NT2/D1 (cell line): ENCODE data around the gene PIGK.

ENCODE experiments used
- DNase-seq: peaks from one replicate; pipeline ENCODE4 v3.0.0-alpha.2; 2011; ENCODE audit warnings: low read depth, low spot score
- H3K27me3 ChIP-seq: 2 replicates; pipeline ENCODE4 v1.6.0; 2011; ENCODE audit warnings: mild to moderate bottlenecking; ENCODE audit not compliant: insufficient read length, insufficient read depth
- H3K36me3 ChIP-seq: 2 replicates; pipeline ENCODE4 v1.6.1; 2011; ENCODE audit warnings: mild to moderate bottlenecking, low read length, mixed read lengths; ENCODE audit not compliant: insufficient read depth, insufficient read length
- H3K4me1 ChIP-seq: 2 replicates; pipeline ENCODE4 v1.5.1; 2011; ENCODE audit not compliant: insufficient read depth, insufficient read length
- H3K4me3 ChIP-seq: 2 replicates; pipeline ENCODE4 v1.5.1; 2011; ENCODE audit warnings: low read depth; ENCODE audit not compliant: insufficient read length
- H3K9ac ChIP-seq: 2 replicates; pipeline ENCODE4 v1.6.0; 2011; ENCODE audit warnings: low read depth; ENCODE audit not compliant: insufficient read length
- H3K9me3 ChIP-seq: 2 replicates; pipeline ENCODE4 v1.5.1; 2011; ENCODE audit warnings: mild to moderate bottlenecking, low read length; ENCODE audit not compliant: insufficient read depth
- SUZ12 ChIP-seq: IDR thresholded peaks from 2 replicates; pipeline ENCODE4 v1.6.1; 2011; ENCODE audit not compliant: insufficient read length, insufficient read depth; ENCODE audit errors: extremely low read depth
- YY1 ChIP-seq: IDR thresholded peaks from 2 replicates; pipeline ENCODE4 v1.6.1; 2011; ENCODE audit not compliant: insufficient read length, insufficient read depth
- ZNF274 ChIP-seq: IDR thresholded peaks from 2 replicates; pipeline ENCODE4 v1.6.1; 2011; ENCODE audit warnings: mild to moderate bottlenecking, low read depth, low read length

Gene PIGK

GRCh38 chr1:77219166-77219887 lies at the start of gene PIGK:
TSS of gene PIGK (minus strand) at chr1:77219430. CDS start at chr1:77219402, 28 bp downstream.
- H3K36me3 ChIP-seq = peaks cover 31% of the 10 kb centered on the region
- peak; percentile 92 for DNase-seq
- H3K4me1 ChIP-seq = peaks cover 3% of the 10 kb centered on the region
- TF ChIP-seq SUZ12 (no peak), YY1 (peak; percentile 85), ZNF274 (no peak)
- H3K4me3 ChIP-seq = peak within 1 kb of the TSS; percentile 71
- peaks cover 30% of the 10 kb centered on the region for H3K9me3 ChIP-seq
- H3K27me3 ChIP-seq = no peaks in the 10 kb centered on the region
- peak within 1 kb of the TSS; percentile 88 for H3K9ac ChIP-seq

- no peaks in the 10 kb centered on the region for H3K27me3 ChIP-seq
- H3K9me3 ChIP-seq = no peaks in the 10 kb centered on the region
- peaks cover 3% of the 10 kb centered on the region for H3K4me1 ChIP-seq
- no peak overlapping the region for H3K4me3 ChIP-seq
- DNase-seq = no peak
- H3K36me3 ChIP-seq = no peaks in the 10 kb centered on the region
- no peak overlapping the region for H3K9ac ChIP-seq
- no peak for TF ChIP-seq SUZ12
- TF ChIP-seq ZNF274 = no peak
- no peak for TF ChIP-seq YY1
Measured at GRCh38 chr1:77267035-77267434, 47.8 kb upstream of the PIGK start.

GRCh38 chr1:77265180-77265579 lies 46.0 kb upstream of the PIGK start:
- no peaks in the 10 kb centered on the region for H3K9me3 ChIP-seq
- no peaks in the 10 kb centered on the region for H3K27me3 ChIP-seq
- H3K36me3 ChIP-seq = no peaks in the 10 kb centered on the region
- no peak overlapping the region for H3K9ac ChIP-seq
- TF ChIP-seq ZNF274 (no peak), SUZ12 (no peak), YY1 (no peak)
- H3K4me3 ChIP-seq = no peak overlapping the region
- DNase-seq = no peak
- peaks cover 3% of the 10 kb centered on the region for H3K4me1 ChIP-seq

GRCh38 chr1:77263708-77264107 lies 44.5 kb upstream of the PIGK start:
- DNase-seq = no peak
- Histone ChIP-seq H3K36me3 (no peaks in the 10 kb centered on the region), H3K9ac (no peak overlapping the region), H3K9me3 (no peaks in the 10 kb centered on the region), H3K4me1 (no peaks in the 10 kb centered on the region), H3K27me3 (no peaks in the 10 kb centered on the region), H3K4me3 (no peak overlapping the region)
- no peak for TF ChIP-seq ZNF274
- TF ChIP-seq SUZ12 = no peak
- TF ChIP-seq YY1 = no peak

GRCh38 chr1:77253211-77253610 lies 34.0 kb upstream of the PIGK start:
- TF ChIP-seq ZNF274 = no peak
- TF ChIP-seq YY1 = no peak
- no peak for TF ChIP-seq SUZ12
- Histone ChIP-seq H3K9me3 (peaks cover 20% of the 10 kb centered on the region), H3K27me3 (no peaks in the 10 kb centered on the region), H3K4me1 (no peaks in the 10 kb centered on the region), H3K9ac (no peak overlapping the region), H3K36me3 (no peaks in the 10 kb centered on the region), H3K4me3 (no peak overlapping the region)
- DNase-seq = no peak

GRCh38 chr1:77250126-77250525 lies 30.9 kb upstream of the PIGK start:
- no peaks in the 10 kb centered on the region for H3K27me3 ChIP-seq

GRCh38 chr1:77245830-77246229 lies 26.6 kb upstream of the PIGK start:
- Histone ChIP-seq H3K4me3 (no peak overlapping the region), H3K27me3 (no peaks in the 10 kb centered on the region), H3K36me3 (no peaks in the 10 kb centered on the region), H3K9ac (no peak overlapping the region), H3K9me3 (peaks cover 29% of the 10 kb centered on the region), H3K4me1 (no peaks in the 10 kb centered on the region)
- DNase-seq = no peak
- TF ChIP-seq ZNF274 (no peak), SUZ12 (no peak), YY1 (no peak)

More at GRCh38 chr1:77250126-77250525, 30.9 kb upstream of the PIGK start:
- no peak overlapping the region for H3K9ac ChIP-seq
- TF ChIP-seq YY1 = no peak
- no peak for TF ChIP-seq SUZ12
- TF ChIP-seq ZNF274 = no peak
- peaks cover 31% of the 10 kb centered on the region for H3K9me3 ChIP-seq
- no peaks in the 10 kb centered on the region for H3K4me1 ChIP-seq
- H3K4me3 ChIP-seq = no peak overlapping the region
- DNase-seq = no peak
- no peaks in the 10 kb centered on the region for H3K36me3 ChIP-seq
